Thyroid gland (tissue), 4 donors: ENCODE measurements around the gene PDE4B. TPM values are rescaled to one million over a fixed set of nuclear protein-coding genes. Genes with fewer than 3 reads are reported as not detected.

Source experiments
- DNase-seq, 2 donors: peaks; one replicate each; pipeline ENCODE4 v3.0.0-alpha.2; 2019
- H3K27ac ChIP-seq, 3 donors: fragments of 200-600 bp; sonication (generic); 1 replicate in 2 of 3; 2 replicates in 1 of 3; pipeline ENCODE4 v1.5.1; 2016 to 2019; ENCODE audit warnings: mild to moderate bottlenecking in 1 of 3, moderate library complexity in 1 of 3
- H3K27me3 ChIP-seq: fragments of 200-600 bp; sonication (generic); one replicate; pipeline ENCODE4 v1.5.1; 2019
- H3K36me3 ChIP-seq, 2 donors: fragments of 200-600 bp; sonication (generic); one replicate each; pipeline ENCODE4 v1.5.1; 2016 to 2019
- H3K4me1 ChIP-seq, 2 donors: fragments of 200-600 bp; sonication (generic); one replicate each; pipeline ENCODE4 v1.5.1; 2017 to 2019
- H3K4me3 ChIP-seq, 3 donors: fragments of 200-600 bp; sonication (generic); replicated peaks in 1 of 3; 1 replicate in 2 of 3; 2 replicates in 1 of 3; pipeline ENCODE4 v1.5.1; 2016; ENCODE audit warnings: mild to moderate bottlenecking in 1 of 3
- H3K9me3 ChIP-seq: fragments of 200-600 bp; sonication (generic); one replicate; pipeline ENCODE4 v1.5.1; 2017
- CTCF ChIP-seq, 6 experiments: fragments of 200-600 bp in 3 of 6; fragments of 450-650 bp in 3 of 6; sonication (generic) in 3 of 6; IDR thresholded peaks; one replicate each; pipeline ENCODE4 v1.5.1; 2016 to 2019; ENCODE audit warnings: antibody characterized with exemption in 6 of 6, mild to moderate bottlenecking in 2 of 6, inconsistent platforms in 1 of 6, moderate library complexity in 1 of 6
- POLR2A ChIP-seq, 2 donors: fragments of 450-650 bp; IDR thresholded peaks; one replicate each; pipeline ENCODE4 v1.6.1; 2017; ENCODE audit warnings: antibody characterized with exemption in 2 of 2, mild to moderate bottlenecking in 2 of 2, moderate library complexity in 1 of 2
- WGBS, 2 donors: methylation state at CpG; one replicate each; pipeline ENCODE4 v1.1.5; 2017; 5-methylcytosine and 5-hydroxymethylcytosine counted together
- intact Hi-C: fragments of 100-400 bp; cut with DNase I; formaldehyde crosslinking; loops from one replicate; pipeline ENCODE4 v1.15.1; 2023
- total RNA-seq, 4 donors: library from RNA; depleted of rRNA; stranded (reverse); fragments of >200 nt; gene quantifications; one replicate each; pipeline ENCODE4 v1.2.3, GENCODE V29; 2016

Gene PDE4B
- total RNA-seq, 4 donors from 2014 or later, result 9.6 to 21.3 (median 15.0) TPM

GRCh38 chr1:66269222-66269621, 476.5 kb downstream of the PDE4B start:
- Histone ChIP-seq H3K4me3 (no peak overlapping the region), H3K27ac (no peak overlapping the region), H3K27me3 (no peaks in the 10 kb centered on the region), H3K4me1 (peaks cover 25 to 31% of the 10 kb centered on the region in 2 donors), H3K9me3 (no peaks in the 10 kb centered on the region), H3K36me3 (no peaks in the 10 kb centered on the region)
- 94 to 95% methylated on average over 5 of the region's 5 CpGs for WGBS, 2 donors
- no peak for DNase-seq
- TF ChIP-seq CTCF (IDR thresholded peaks at IDR 0.05) (no peak), POLR2A (IDR thresholded peaks at IDR 0.05) (no peak)
- intact Hi-C loops, result loop anchor here (10.0 kb wide), 1 partner anchor 56 kb away; no protein-coding TSS in a partner anchor

- 89 to 90% methylated on average over 5 of the region's 5 CpGs for WGBS, 2 donors
- no peak for DNase-seq
- no peaks in the 10 kb centered on the region for H3K36me3 ChIP-seq
These were observed 477.6 kb downstream of the PDE4B start for GRCh38 chr1:66270119-66270812.

GRCh38 chr1:66271216-66271903, 478.7 kb downstream of the PDE4B start:
- Histone ChIP-seq H3K27me3 (no peaks in the 10 kb centered on the region), H3K4me3 (no peak overlapping the region), H3K27ac (peak overlapping the region; percentile 87 to 97 (median 94)), H3K9me3 (no peaks in the 10 kb centered on the region), H3K4me1 (peaks cover 22 to 40% of the 10 kb centered on the region in 2 donors), H3K36me3 (no peaks in the 10 kb centered on the region)
- intact Hi-C loops, result no loop called here
- peak; percentile 72 to 75 for DNase-seq
- 5 to 7% methylated on average over 8 of the region's 8 CpGs for WGBS, 2 donors
- TF ChIP-seq POLR2A (IDR thresholded peaks at IDR 0.05) (peak in 1 of 2 donors; percentile 86), CTCF (IDR thresholded peaks at IDR 0.05) (peak in 1 of 6 experiments; percentile 3)

More at GRCh38 chr1:66270119-66270812, 477.6 kb downstream of the PDE4B start:
- no peaks in the 10 kb centered on the region for H3K27me3 ChIP-seq
- no peaks in the 10 kb centered on the region for H3K9me3 ChIP-seq
- intact Hi-C loops, result no loop called here
- H3K27ac ChIP-seq, result peak overlapping the region in 2 of 3 donors; percentile 94 to 97
- TF ChIP-seq CTCF (IDR thresholded peaks at IDR 0.05) (no peak), POLR2A (IDR thresholded peaks at IDR 0.05) (no peak)
- no peak overlapping the region for H3K4me3 ChIP-seq
- H3K4me1 ChIP-seq, result peaks cover 25 to 36% of the 10 kb centered on the region in 2 donors

- Histone ChIP-seq H3K9me3 (no peaks in the 10 kb centered on the region), H3K36me3 (no peaks in the 10 kb centered on the region), H3K27me3 (no peaks in the 10 kb centered on the region), H3K4me3 (no peak overlapping the region), H3K27ac (peak overlapping the region; percentile 87 to 97 (median 94)), H3K4me1 (peaks cover 21 to 37% of the 10 kb centered on the region in 2 donors)
- TF ChIP-seq POLR2A (IDR thresholded peaks at IDR 0.05), result no peak
- intact Hi-C loops, result no loop called here
- 10 to 25% methylated on average over 5 of the region's 5 CpGs for WGBS, 2 donors
- DNase-seq, result peak; percentile 52 to 66
These were observed 479.2 kb downstream of the PDE4B start for GRCh38 chr1:66271904-66272254.

GRCh38 chr1:66273656-66274055, 481.0 kb downstream of the PDE4B start:
- Histone ChIP-seq H3K36me3 (no peaks in the 10 kb centered on the region), H3K27me3 (no peaks in the 10 kb centered on the region), H3K9me3 (no peaks in the 10 kb centered on the region), H3K27ac (peak overlapping the region in 1 of 3 donors; percentile 97), H3K4me1 (peaks cover 17 to 41% of the 10 kb centered on the region in 2 donors), H3K4me3 (no peak overlapping the region)
- 77 to 83% methylated on average over 2 of the region's 2 CpGs for WGBS, 2 donors
- DNase-seq, result no peak
- TF ChIP-seq CTCF (IDR thresholded peaks at IDR 0.05), result no peak
- TF ChIP-seq POLR2A (IDR thresholded peaks at IDR 0.05), result no peak
- intact Hi-C loops, result no loop called here
